PC-3 (cell line): ENCODE results near the gene RAET1L. TPM values are rescaled to one million over a fixed set of nuclear protein-coding genes. Genes with fewer than 3 reads are reported as not detected.

ENCODE experiments used
- ATAC-seq: fragments of 200-7000 bp; cut with Tn5 transposase; 2 replicates; pipeline ENCODE4 v1.9.1; 2020; ENCODE audit warnings: mild to moderate bottlenecking, moderate library complexity
- BruUV-seq: library from RNA; stranded (reverse); fragments of 400-500 nt; replicated peaks from 2 replicates; lab custom pipeline; 2021; lab: Mats Ljungman, UMichigan
- CTCF ChIA-PET: fragments of 300-600 bp; sonication (Branson Sonifier 250); formaldehyde crosslinking; loops from one replicate; lab custom pipeline; 2022; ENCODE audit warnings: antibody characterized with exemption; lab: Charles Lee
- POLR2A ChIA-PET: fragments of 300-600 bp; sonication (Branson Sonifier 250); formaldehyde crosslinking; loops from one replicate; lab custom pipeline; 2022; ENCODE audit warnings: antibody characterized with exemption; ENCODE audit not compliant: unreplicated experiment; lab: Charles Lee
- DNase-seq: peaks from one replicate; pipeline ENCODE4 v3.0.0-alpha.2; 2015
- H2AFZ ChIP-seq: fragments of 300-600 bp; sonication (generic); 2 replicates; pipeline ENCODE4 v1.6.0; 2016; ENCODE audit warnings: antibody characterized with exemption, low read length
- H3F3A ChIP-seq: fragments of 300-600 bp; sonication (generic); one replicate; pipeline ENCODE4 v1.6.0; 2017; ENCODE audit warnings: antibody characterized with exemption, low read length, control low read depth, mild to moderate bottlenecking; ENCODE audit not compliant: unreplicated experiment
- H3K27ac ChIP-seq: fragments of 300-600 bp; sonication (generic); 2 replicates; pipeline ENCODE4 v1.5.1; 2016; ENCODE audit warnings: mild to moderate bottlenecking, low read length
- H3K27me3 ChIP-seq: fragments of 300-600 bp; sonication (generic); 2 replicates; pipeline ENCODE4 v1.6.1; 2016; ENCODE audit warnings: low read length, mixed read lengths
- H3K36me3 ChIP-seq: fragments of 300-600 bp; sonication (generic); 2 replicates; pipeline ENCODE4 v1.6.1; 2016; ENCODE audit warnings: low read depth, mixed run types, low read length, mixed read lengths
- H3K4me1 ChIP-seq: fragments of 300-600 bp; sonication (generic); 2 replicates; pipeline ENCODE4 v1.5.1; 2016; ENCODE audit warnings: low read length; ENCODE audit not compliant: insufficient read depth
- H3K4me2 ChIP-seq: fragments of 300-600 bp; sonication (generic); 2 replicates; pipeline ENCODE4 v1.6.0; 2016; ENCODE audit warnings: low read length
- H3K4me3 ChIP-seq: fragments of 300-600 bp; sonication (generic); 2 replicates; pipeline ENCODE4 v1.5.1; 2016; ENCODE audit warnings: mild to moderate bottlenecking, low read length, mixed read lengths
- H3K79me2 ChIP-seq: fragments of 300-600 bp; sonication (generic); 2 replicates; pipeline ENCODE4 v1.6.1; 2017; ENCODE audit warnings: low read length, mixed read lengths
- H3K9ac ChIP-seq: fragments of 300-600 bp; sonication (generic); 2 replicates; pipeline ENCODE4 v1.6.0; 2016; ENCODE audit warnings: mild to moderate bottlenecking, low read length
- H3K9me2 ChIP-seq: fragments of 300-600 bp; sonication (generic); replicated peaks from 2 replicates; pipeline ENCODE4 v1.6.1; 2016; ENCODE audit warnings: mixed run types, low read length, mixed read lengths
- H3K9me3 ChIP-seq: fragments of 300-600 bp; sonication (generic); 2 replicates; pipeline ENCODE4 v1.6.1; 2016; ENCODE audit warnings: low read length, mixed read lengths
- H4K20me1 ChIP-seq: fragments of 300-600 bp; sonication (generic); 2 replicates; pipeline ENCODE4 v1.6.1; 2016; ENCODE audit warnings: low read length, mixed read lengths
- CTCF ChIP-seq: fragments of 300-600 bp; sonication (generic); conservative IDR thresholded peaks from 2 replicates; pipeline ENCODE4 v1.5.1; 2017; ENCODE audit warnings: antibody characterized with exemption, low read depth, mild to moderate bottlenecking, low read length
- EZH2 ChIP-seq: fragments of 300-600 bp; sonication (generic); IDR thresholded peaks from one replicate; pipeline ENCODE4 v1.6.1; 2017; ENCODE audit warnings: antibody characterized with exemption, mild to moderate bottlenecking, low read length; ENCODE audit not compliant: unreplicated experiment
- EZH2phosphoT487 ChIP-seq: fragments of 300-600 bp; sonication (generic); IDR thresholded peaks from 2 replicates; pipeline ENCODE4 v1.6.1; 2018; ENCODE audit warnings: mild to moderate bottlenecking, antibody characterized with exemption, low read length, borderline replicate concordance
- intact Hi-C: fragments of 100-400 bp; cut with micrococcal nuclease; formaldehyde crosslinking; loops from 2 replicates; pipeline ENCODE4 v1.9.0; 2023
- total RNA-seq: library from RNA; depleted of rRNA; stranded (reverse); fragments of >200 nt; gene quantifications from 2 replicates; pipeline ENCODE4 v1.2.3, GENCODE V29; 2014

Gene RAET1L
- total RNA-seq, 1 experiment from 2014 or later = 3.6 TPM

GRCh38 chr6:150046943-150047342 is 21.6 kb upstream of the RAET1L start:
- DNase-seq (no peak), ATAC-seq (no peak)
- H3K4me2 ChIP-seq = no peak overlapping the region
- POLR2A ChIA-PET = interaction anchor here (0.6 kb wide), 1 partner anchor 1327 kb away, joined by 3 read pairs; no protein-coding TSS in a partner anchor
- TF ChIP-seq EZH2 (no peak), EZH2phosphoT487 (no peak), CTCF (no peak)
- BruUV-seq = no TSS peak
- H3K36me3 ChIP-seq = no peaks in the 10 kb centered on the region
- CTCF ChIA-PET = no interaction called here
- H3K9me3 ChIP-seq = no peaks in the 10 kb centered on the region
- H3K27ac ChIP-seq = no peak overlapping the region
- no peak overlapping the region for H3K4me3 ChIP-seq
- intact Hi-C loops = no loop called here
- H3K4me1 ChIP-seq = no peaks in the 10 kb centered on the region
- no peaks in the 10 kb centered on the region for H3K9me2 ChIP-seq
- H3F3A ChIP-seq = no peaks in the 10 kb centered on the region
- no peaks in the 10 kb centered on the region for H3K79me2 ChIP-seq
- H3K9ac ChIP-seq = no peak overlapping the region
- H2AFZ ChIP-seq = no peak overlapping the region
- H4K20me1 ChIP-seq = no peaks in the 10 kb centered on the region
- peaks cover 6% of the 10 kb centered on the region for H3K27me3 ChIP-seq

GRCh38 chr6:150044621-150045145 is 19.4 kb upstream of the RAET1L start:
- Histone ChIP-seq H3K4me3 (no peak overlapping the region), H3K4me2 (no peak overlapping the region), H3K79me2 (no peaks in the 10 kb centered on the region), H3K9me3 (no peaks in the 10 kb centered on the region), H3K36me3 (no peaks in the 10 kb centered on the region), H3K27me3 (no peaks in the 10 kb centered on the region), H3K9ac (no peak overlapping the region), H3F3A (no peaks in the 10 kb centered on the region), H4K20me1 (no peaks in the 10 kb centered on the region), H3K9me2 (no peaks in the 10 kb centered on the region), H3K27ac (no peak overlapping the region), H3K4me1 (no peaks in the 10 kb centered on the region), H2AFZ (no peak overlapping the region)
- ChIA-PET POLR2A (no interaction called here), CTCF (no interaction called here)
- BruUV-seq = no TSS peak
- DNase-seq (no peak), ATAC-seq (no peak)
- intact Hi-C loops = no loop called here
- TF ChIP-seq EZH2 (no peak), EZH2phosphoT487 (no peak), CTCF (no peak)

- Histone ChIP-seq H4K20me1 (no peaks in the 10 kb centered on the region), H2AFZ (no peak overlapping the region), H3K4me2 (no peak overlapping the region), H3K9ac (no peak overlapping the region), H3F3A (no peaks in the 10 kb centered on the region), H3K27ac (no peak overlapping the region), H3K79me2 (no peaks in the 10 kb centered on the region), H3K9me2 (no peaks in the 10 kb centered on the region), H3K36me3 (no peaks in the 10 kb centered on the region), H3K4me1 (no peaks in the 10 kb centered on the region), H3K27me3 (no peaks in the 10 kb centered on the region), H3K4me3 (no peak overlapping the region), H3K9me3 (no peaks in the 10 kb centered on the region)
- no peak for DNase-seq
- BruUV-seq = no TSS peak
- CTCF ChIA-PET = no interaction called here
- POLR2A ChIA-PET = no interaction called here
- intact Hi-C loops = no loop called here
- no peak for ATAC-seq
- no peak for TF ChIP-seq EZH2
- no peak for TF ChIP-seq CTCF
- TF ChIP-seq EZH2phosphoT487 = no peak
Observed at GRCh38 chr6:150043501-150044412, 18.4 kb upstream of the RAET1L start.
